ENCODE results near the gene SLC25A39.
A peak's percentile ranks its signal among the peaks of the same experiment; 100 is the strongest.

GRCh38 chr17:44350733-44351226 lies 26.2 kb upstream of the SLC25A39 start:
- TF ChIP-seq CTCF (conservative IDR thresholded peaks at IDR 0.05 in 1 of 2, IDR thresholded peaks at IDR 0.05 in 1 of 2; ENCODE audit: low read depth in 1 of 2, low read length in 2 of 2) (peak; percentile 50 to 84), EZH2 (IDR thresholded peaks at IDR 0.05; ENCODE audit: low read length, missing control alignments) (no peak)
